ENCODE data around the gene ZNF664.

DNA sequence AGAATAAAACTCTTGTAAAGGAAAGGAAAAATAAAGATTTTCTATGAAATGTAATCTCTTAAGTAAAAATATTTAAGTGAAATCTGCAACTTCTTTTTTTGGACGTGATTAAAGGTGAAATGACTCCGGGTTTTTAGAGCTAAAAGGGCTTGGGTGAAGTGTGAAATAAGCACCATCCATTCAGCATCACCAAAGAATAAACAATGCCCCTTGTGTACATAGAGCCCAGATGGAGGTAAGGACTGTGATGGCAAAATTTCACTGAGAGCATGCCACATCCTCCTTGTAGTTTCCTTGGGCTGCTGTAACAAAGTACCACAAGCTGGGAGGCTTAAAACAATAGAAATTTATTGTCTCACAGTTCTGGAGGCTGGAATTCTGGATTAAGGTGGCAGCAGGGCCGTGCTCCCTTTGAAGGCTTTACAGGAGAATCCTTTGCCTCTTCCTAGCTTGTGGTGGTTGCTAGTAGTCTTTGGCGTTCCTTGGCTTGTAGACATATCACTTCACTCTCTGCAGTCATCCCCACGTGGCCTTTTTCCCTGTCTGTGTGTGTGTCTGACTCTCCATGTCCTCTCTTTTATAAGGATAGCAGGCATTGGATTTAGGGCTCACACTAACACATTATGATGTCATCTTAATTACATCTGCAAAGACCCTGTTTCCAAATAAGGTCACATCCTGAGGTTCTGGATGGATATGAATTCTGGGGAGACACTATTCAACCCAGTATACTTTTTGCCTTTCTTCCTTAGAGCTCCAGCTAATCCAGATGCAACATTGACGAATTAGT lies 24.2 kb downstream of the ZNF664 start:
- TF ChIP-seq, protein P1, sequence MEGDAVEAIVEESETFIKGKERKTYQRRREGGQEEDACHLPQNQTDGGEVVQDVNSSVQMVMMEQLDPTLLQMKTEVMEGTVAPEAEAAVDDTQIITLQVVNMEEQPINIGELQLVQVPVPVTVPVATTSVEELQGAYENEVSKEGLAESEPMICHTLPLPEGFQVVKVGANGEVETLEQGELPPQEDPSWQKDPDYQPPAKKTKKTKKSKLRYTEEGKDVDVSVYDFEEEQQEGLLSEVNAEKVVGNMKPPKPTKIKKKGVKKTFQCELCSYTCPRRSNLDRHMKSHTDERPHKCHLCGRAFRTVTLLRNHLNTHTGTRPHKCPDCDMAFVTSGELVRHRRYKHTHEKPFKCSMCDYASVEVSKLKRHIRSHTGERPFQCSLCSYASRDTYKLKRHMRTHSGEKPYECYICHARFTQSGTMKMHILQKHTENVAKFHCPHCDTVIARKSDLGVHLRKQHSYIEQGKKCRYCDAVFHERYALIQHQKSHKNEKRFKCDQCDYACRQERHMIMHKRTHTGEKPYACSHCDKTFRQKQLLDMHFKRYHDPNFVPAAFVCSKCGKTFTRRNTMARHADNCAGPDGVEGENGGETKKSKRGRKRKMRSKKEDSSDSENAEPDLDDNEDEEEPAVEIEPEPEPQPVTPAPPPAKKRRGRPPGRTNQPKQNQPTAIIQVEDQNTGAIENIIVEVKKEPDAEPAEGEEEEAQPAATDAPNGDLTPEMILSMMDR (IDR thresholded peaks at IDR 0.05), result no peak
- no peak for TF ChIP-seq EZH2 (IDR thresholded peaks at IDR 0.05; ENCODE audit: borderline replicate concordance, insufficient read depth, low read depth, low read length, poor library complexity, severe bottlenecking)
